ENCODE results near the gene TAF1C. TPM values are rescaled to one million over a fixed set of nuclear protein-coding genes. Genes with fewer than 3 reads are reported as not detected.

The TAF1C gene
- total RNA-seq, 3 donors from 2014 or later (not counting 1 experiment from before 2014, with no cell fraction given) = 89.0 to 97.7 (median 91.9) TPM

DNA sequence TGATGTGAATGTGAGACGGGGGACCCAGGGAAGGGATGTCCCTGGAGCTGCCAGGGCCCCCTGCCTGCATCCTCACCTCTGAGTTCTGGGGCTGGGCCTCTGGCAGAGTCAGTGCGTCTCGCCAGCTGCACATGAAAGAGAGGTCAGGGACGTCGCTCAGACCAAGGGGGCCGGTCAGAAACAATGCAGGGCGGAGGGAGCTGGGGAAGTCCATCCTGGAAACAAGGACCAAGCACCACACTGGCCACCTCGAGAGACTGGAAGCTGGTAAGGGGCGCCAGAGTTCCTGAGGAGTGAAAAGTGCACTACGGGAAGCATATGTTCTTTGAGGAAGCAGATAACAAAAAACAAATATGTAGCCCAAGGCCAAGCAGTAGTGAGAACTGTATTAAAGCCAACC, 2.1 kb downstream of the TAF1C start:
- H3K4me1 ChIP-seq (ENCODE audit: control insufficient read depth, insufficient read depth, low read length) = peaks cover 12% of the 10 kb centered on the region
- Mint-ChIP-seq H3K9me3 (no peaks in the 10 kb centered on the region), H3K27me3 (ENCODE audit: low read depth in 2 of 2) (no peaks in the 10 kb centered on the region), H3K4me1 (peaks cover 24 to 27% of the 10 kb centered on the region in 2 donors), H3K27ac (peak overlapping the region in 1 of 2 donors; percentile 65), H3K4me3 (peak overlapping the region; percentile 94), H3K36me3 (no peaks in the 10 kb centered on the region)
- ATAC-seq (no peak), DNase-seq (no peak)
- peaks cover 32% of the 10 kb centered on the region for H3K36me3 ChIP-seq (ENCODE audit: control insufficient read depth, insufficient read depth, low read length)
- H3K9me3 ChIP-seq (ENCODE audit: control insufficient read depth, insufficient read depth, low read length) = no peaks in the 10 kb centered on the region
- H3K27ac ChIP-seq (ENCODE audit: low read length) = no peak overlapping the region
- H3K27me3 ChIP-seq (ENCODE audit: control insufficient read depth, insufficient read depth, low read length) = no peaks in the 10 kb centered on the region
- no peak for TF ChIP-seq CTCF (IDR thresholded peaks at IDR 0.05)
- H3K4me3 ChIP-seq (ENCODE audit: low read length) = no peak overlapping the region
- intact Hi-C loops (cut with micrococcal nuclease) = loop anchor here (5.0 to 10.0 kb wide), 2 partner anchors 227 to 260 kb away; no protein-coding TSS in a partner anchor
- WGBS (ENCODE audit: insufficient coverage) = 97% methylated on average over 10 of the region's 10 CpGs

DNA sequence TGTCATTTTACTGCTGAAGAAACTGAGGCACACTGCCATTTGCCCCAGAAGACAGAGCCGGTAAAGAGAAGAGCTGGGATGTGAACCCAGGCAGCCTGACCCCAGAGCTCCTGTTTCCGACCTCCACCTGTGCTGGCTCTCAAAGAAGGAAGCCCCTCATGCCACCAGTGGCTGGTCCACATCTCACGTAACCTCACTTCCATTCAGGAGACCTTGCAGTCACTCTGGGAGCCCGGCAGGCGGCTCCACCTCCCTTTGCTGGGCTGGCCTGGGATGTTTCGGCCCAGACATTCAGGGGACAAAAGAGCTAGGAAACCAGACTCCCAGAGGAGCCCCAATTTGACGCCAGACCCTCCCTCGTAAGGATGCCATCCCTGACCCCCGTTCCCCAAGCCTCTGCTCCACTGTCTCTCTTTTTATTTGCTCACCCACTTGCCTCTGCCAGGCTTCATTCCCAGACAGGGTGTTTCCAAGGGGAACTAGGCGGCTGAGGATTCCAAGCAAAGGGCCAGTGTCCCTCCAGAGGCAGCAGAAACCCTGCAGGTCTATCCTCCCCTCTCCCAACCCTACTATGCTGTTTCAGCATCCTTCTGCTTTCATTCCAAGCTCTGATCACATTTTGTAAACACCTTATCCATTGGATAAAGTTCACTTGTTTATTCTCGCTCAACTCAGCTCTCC, 2.8 kb downstream of the TAF1C start:
- intact Hi-C loops (cut with micrococcal nuclease) = loop anchor here (10.0 kb wide), 1 partner anchor 259 kb away; no protein-coding TSS in a partner anchor

DNA sequence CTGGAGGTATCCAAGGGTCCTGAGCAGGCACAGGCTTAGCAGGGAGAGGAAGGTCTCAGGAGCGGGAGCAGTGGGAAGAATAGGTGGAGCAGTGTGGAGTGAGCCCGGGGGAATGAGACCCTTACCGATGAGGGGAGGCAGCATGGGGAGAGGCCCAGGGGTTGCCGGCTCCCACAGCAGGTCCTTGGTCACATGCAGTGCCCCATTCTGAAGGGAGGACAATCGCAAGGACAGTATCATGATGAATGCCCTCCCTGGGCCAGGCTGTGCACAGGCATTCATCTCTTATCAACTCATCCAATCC, 3.3 kb downstream of the TAF1C start:
- Mint-ChIP-seq H3K36me3 (no peaks in the 10 kb centered on the region), H3K27me3 (ENCODE audit: low read depth in 2 of 2) (no peaks in the 10 kb centered on the region), H3K4me1 (peaks cover 24 to 27% of the 10 kb centered on the region in 2 donors), H3K27ac (no peak overlapping the region), H3K9me3 (no peaks in the 10 kb centered on the region), H3K4me3 (no peak overlapping the region)
- intact Hi-C loops (cut with micrococcal nuclease) = loop anchor here (10.0 kb wide), 1 partner anchor 259 kb away; no protein-coding TSS in a partner anchor
- H3K27ac ChIP-seq (ENCODE audit: low read length) = no peak overlapping the region
- no peak overlapping the region for H3K4me3 ChIP-seq (ENCODE audit: low read length)
- DNase-seq = no peak
- H3K36me3 ChIP-seq (ENCODE audit: control insufficient read depth, insufficient read depth, low read length) = peaks cover 34% of the 10 kb centered on the region
- TF ChIP-seq CTCF (IDR thresholded peaks at IDR 0.05) = no peak
- no peak for ATAC-seq
- 95% methylated on average over 5 of the region's 5 CpGs for WGBS (ENCODE audit: insufficient coverage)
- H3K9me3 ChIP-seq (ENCODE audit: control insufficient read depth, insufficient read depth, low read length) = no peaks in the 10 kb centered on the region
- no peaks in the 10 kb centered on the region for H3K27me3 ChIP-seq (ENCODE audit: control insufficient read depth, insufficient read depth, low read length)
- peaks cover 12% of the 10 kb centered on the region for H3K4me1 ChIP-seq (ENCODE audit: control insufficient read depth, insufficient read depth, low read length)

More for the DNA sequence above, 2.8 kb downstream of the TAF1C start:
- H3K36me3 ChIP-seq (ENCODE audit: control insufficient read depth, insufficient read depth, low read length) = peaks cover 34% of the 10 kb centered on the region
- peaks cover 24 to 27% of the 10 kb centered on the region in 2 donors for H3K4me1 Mint-ChIP-seq
- no peak overlapping the region for H3K27ac ChIP-seq (ENCODE audit: low read length)
- no peaks in the 10 kb centered on the region for H3K9me3 Mint-ChIP-seq
- H3K27me3 Mint-ChIP-seq (ENCODE audit: low read depth in 2 of 2) = no peaks in the 10 kb centered on the region
- no peak for DNase-seq
- TF ChIP-seq CTCF (IDR thresholded peaks at IDR 0.05) = no peak
- no peaks in the 10 kb centered on the region for H3K36me3 Mint-ChIP-seq
- WGBS (ENCODE audit: insufficient coverage) = 95% methylated on average over 11 of the region's 11 CpGs
- H3K27ac Mint-ChIP-seq = peak overlapping the region in 1 of 2 donors; percentile 65
- ATAC-seq = no peak
- H3K4me3 Mint-ChIP-seq = peak overlapping the region; percentile 52
- peaks cover 12% of the 10 kb centered on the region for H3K4me1 ChIP-seq (ENCODE audit: control insufficient read depth, insufficient read depth, low read length)
- no peaks in the 10 kb centered on the region for H3K27me3 ChIP-seq (ENCODE audit: control insufficient read depth, insufficient read depth, low read length)
- H3K4me3 ChIP-seq (ENCODE audit: low read length) = no peak overlapping the region
- no peaks in the 10 kb centered on the region for H3K9me3 ChIP-seq (ENCODE audit: control insufficient read depth, insufficient read depth, low read length)

All from natural killer cell (primary cell).